Type B pancreatic cell (in vitro differentiated cells): Measurements from ENCODE around the gene ACAD9. TPM values are rescaled to one million over a fixed set of nuclear protein-coding genes. Genes with fewer than 3 reads are reported as not detected.

Experiments
- DNase-seq: peaks from one replicate; pipeline ENCODE4 v3.0.0; 2021; ENCODE audit warnings: mixed read lengths; ENCODE audit not compliant: unreplicated experiment; ENCODE audit errors: extremely low spot score
- H3K27ac Mint-ChIP-seq: 2 replicates; pipeline ENCODE4 v1.8.0; 2021; ENCODE audit warnings: mild to moderate bottlenecking, mixed read lengths
- H3K27me3 Mint-ChIP-seq: 2 replicates; pipeline ENCODE4 v1.8.0; 2021; ENCODE audit warnings: mixed read lengths
- H3K36me3 Mint-ChIP-seq: 2 replicates; pipeline ENCODE4 v1.8.0; 2021; ENCODE audit warnings: mixed read lengths
- H3K4me1 Mint-ChIP-seq: one replicate; pipeline ENCODE4 v1.8.0; 2021; ENCODE audit warnings: mixed read lengths; ENCODE audit not compliant: unreplicated experiment
- H3K4me3 Mint-ChIP-seq: 2 replicates; pipeline ENCODE4 v1.8.0; 2021; ENCODE audit warnings: mild to moderate bottlenecking, mixed read lengths
- H3K9me3 Mint-ChIP-seq: 2 replicates; pipeline ENCODE4 v1.8.0; 2021; ENCODE audit warnings: mixed read lengths
- total RNA-seq: library from RNA; stranded (reverse); gene quantifications from 2 replicates; pipeline ENCODE4 v1.2.1, GENCODE V29; 2021; ENCODE audit warnings: low replicate concordance
- TF ChIP-seq, protein P1 (sequence below): fragments of 200-600 bp; sonication (generic); conservative IDR thresholded peaks from 2 replicates; pipeline ENCODE4 v1.5.0; 2021; ENCODE audit warnings: antibody characterized with exemption, mild to moderate bottlenecking

ACAD9 gene
- total RNA-seq, 1 donor from 2014 or later, result 56.1 TPM

DNA sequence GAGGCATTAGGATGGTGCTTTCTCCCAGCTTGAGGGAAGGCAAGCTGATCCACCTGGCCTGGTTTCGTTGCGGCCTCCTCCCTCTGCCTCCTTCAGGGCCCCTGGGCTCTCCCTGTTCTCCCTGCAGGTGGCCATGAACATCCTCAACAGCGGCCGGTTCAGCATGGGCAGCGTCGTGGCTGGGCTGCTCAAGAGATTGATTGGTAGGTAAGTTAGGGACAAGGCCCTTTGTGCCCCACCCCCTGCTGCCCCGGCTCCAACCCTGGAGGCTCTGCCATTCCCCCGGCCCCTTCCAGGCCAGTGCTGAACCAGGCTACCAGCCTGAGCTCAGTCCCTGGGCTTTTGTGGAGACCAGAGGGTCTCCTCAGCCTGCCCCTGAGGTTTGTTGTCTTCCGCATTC, 23.0 kb downstream of the ACAD9 start:
- H3K27me3 Mint-ChIP-seq, result no peaks in the 10 kb centered on the region
- H3K27ac Mint-ChIP-seq, result no peak overlapping the region
- TF ChIP-seq, protein P1, sequence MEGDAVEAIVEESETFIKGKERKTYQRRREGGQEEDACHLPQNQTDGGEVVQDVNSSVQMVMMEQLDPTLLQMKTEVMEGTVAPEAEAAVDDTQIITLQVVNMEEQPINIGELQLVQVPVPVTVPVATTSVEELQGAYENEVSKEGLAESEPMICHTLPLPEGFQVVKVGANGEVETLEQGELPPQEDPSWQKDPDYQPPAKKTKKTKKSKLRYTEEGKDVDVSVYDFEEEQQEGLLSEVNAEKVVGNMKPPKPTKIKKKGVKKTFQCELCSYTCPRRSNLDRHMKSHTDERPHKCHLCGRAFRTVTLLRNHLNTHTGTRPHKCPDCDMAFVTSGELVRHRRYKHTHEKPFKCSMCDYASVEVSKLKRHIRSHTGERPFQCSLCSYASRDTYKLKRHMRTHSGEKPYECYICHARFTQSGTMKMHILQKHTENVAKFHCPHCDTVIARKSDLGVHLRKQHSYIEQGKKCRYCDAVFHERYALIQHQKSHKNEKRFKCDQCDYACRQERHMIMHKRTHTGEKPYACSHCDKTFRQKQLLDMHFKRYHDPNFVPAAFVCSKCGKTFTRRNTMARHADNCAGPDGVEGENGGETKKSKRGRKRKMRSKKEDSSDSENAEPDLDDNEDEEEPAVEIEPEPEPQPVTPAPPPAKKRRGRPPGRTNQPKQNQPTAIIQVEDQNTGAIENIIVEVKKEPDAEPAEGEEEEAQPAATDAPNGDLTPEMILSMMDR, result no peak
- no peak for DNase-seq
- peaks cover 18% of the 10 kb centered on the region for H3K36me3 Mint-ChIP-seq
- no peak overlapping the region for H3K4me3 Mint-ChIP-seq
- H3K4me1 Mint-ChIP-seq, result no peaks in the 10 kb centered on the region
- H3K9me3 Mint-ChIP-seq, result no peaks in the 10 kb centered on the region

DNA sequence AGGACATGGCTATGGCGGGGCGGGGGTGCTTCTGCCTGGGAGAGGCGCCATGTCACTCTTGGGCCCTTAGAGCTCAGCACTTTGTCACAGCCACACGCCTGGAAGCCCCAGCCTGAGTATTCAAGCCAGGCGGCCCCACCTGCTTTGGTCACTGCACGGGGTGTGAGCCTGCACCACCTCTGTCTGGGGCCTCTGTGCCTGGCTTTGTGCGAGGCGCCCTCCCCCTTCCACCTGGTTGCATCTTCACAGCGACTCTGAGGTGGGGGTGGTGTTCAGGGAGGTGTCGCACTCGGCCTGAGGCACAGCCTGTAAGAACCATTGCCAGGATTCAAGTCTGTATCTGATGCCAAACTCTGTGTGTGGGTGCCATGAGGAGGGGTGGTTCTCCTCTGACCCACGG, 24.1 kb downstream of the ACAD9 start:
- H3K27me3 Mint-ChIP-seq, result no peaks in the 10 kb centered on the region
- TF ChIP-seq, protein P1, result no peak
- no peaks in the 10 kb centered on the region for H3K4me1 Mint-ChIP-seq
- H3K27ac Mint-ChIP-seq, result no peak overlapping the region
- DNase-seq, result no peak
- peaks cover 16% of the 10 kb centered on the region for H3K36me3 Mint-ChIP-seq
- H3K9me3 Mint-ChIP-seq, result no peaks in the 10 kb centered on the region
- H3K4me3 Mint-ChIP-seq, result no peak overlapping the region

DNA sequence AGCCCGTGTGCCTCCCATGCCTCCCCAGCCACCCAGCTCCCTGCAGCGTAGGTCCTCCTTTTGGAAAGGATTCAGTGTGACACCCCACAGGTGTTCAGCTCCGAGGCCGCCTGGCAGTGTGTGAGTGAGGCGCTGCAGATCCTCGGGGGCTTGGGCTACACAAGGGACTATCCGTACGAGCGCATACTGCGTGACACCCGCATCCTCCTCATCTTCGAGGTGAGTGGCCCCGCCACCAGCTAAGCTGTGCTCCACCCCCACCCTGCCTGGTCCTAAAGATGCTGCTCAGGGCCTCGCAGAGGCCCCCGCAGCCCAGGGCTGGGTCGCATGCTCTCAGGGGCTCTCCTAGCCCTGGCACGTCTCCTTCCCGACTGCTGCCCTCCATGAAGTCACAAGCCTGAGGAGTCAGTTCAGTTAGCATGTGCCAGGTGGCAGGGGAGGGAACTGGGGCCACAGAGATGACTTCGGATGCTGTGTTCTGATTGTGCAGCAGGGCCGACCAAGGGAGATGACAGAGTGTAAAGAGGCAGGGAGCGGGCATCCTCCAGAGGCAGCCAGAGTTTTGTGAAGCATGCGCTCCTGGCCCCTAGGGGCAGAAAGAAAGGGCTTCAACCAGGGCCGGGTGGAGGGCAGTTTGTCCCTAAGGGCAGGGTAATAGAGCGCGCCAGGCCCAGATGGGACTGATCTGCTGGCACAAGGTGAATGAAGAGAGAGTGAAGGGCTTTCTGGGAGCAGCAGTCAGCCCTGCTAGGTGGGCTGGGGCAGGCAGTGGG, 26.8 kb downstream of the ACAD9 start:
- Mint-ChIP-seq H3K27ac (no peak overlapping the region), H3K36me3 (peaks cover 8% of the 10 kb centered on the region), H3K27me3 (no peaks in the 10 kb centered on the region), H3K4me1 (no peaks in the 10 kb centered on the region), H3K4me3 (no peak overlapping the region), H3K9me3 (no peaks in the 10 kb centered on the region)
- TF ChIP-seq, protein P1, result no peak
- DNase-seq, result no peak

DNA sequence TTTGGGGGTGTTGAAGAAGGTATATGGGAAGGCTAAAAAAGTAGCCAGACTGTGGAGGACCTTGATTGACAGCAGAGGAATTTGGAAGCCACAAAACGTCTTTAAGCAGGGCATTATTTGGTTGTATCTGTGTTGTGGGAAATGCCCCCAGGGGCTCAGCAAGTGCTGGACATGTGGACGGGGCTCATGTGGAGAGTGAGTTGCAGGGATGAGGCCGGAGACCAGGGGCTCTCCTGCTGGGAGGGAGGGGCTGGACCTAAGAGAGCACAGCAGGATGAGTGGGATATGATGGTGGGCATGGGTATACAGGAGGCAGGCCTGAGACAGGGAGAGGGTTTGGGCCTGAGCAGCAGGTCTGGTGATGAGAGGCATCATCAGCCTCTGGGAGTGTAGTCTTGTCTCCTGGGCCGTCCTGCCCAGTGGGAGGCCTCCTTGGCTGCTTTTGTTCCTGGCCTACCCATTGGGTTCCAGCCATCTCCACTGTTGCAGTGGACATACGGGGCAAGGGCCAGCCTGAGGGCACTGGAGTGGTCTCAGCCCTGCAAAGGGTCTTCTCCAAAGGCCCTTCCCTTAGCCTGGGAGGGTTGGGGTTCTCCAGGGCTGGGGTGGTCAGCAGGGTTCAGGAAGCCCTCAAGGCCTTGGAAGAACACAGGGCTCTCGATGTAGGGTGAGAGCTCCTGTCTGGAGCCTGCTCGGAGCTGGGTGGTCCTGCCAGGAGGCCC, 27.5 kb downstream of the ACAD9 start:
- peaks cover 8% of the 10 kb centered on the region for H3K36me3 Mint-ChIP-seq
- no peaks in the 10 kb centered on the region for H3K4me1 Mint-ChIP-seq

DNA sequence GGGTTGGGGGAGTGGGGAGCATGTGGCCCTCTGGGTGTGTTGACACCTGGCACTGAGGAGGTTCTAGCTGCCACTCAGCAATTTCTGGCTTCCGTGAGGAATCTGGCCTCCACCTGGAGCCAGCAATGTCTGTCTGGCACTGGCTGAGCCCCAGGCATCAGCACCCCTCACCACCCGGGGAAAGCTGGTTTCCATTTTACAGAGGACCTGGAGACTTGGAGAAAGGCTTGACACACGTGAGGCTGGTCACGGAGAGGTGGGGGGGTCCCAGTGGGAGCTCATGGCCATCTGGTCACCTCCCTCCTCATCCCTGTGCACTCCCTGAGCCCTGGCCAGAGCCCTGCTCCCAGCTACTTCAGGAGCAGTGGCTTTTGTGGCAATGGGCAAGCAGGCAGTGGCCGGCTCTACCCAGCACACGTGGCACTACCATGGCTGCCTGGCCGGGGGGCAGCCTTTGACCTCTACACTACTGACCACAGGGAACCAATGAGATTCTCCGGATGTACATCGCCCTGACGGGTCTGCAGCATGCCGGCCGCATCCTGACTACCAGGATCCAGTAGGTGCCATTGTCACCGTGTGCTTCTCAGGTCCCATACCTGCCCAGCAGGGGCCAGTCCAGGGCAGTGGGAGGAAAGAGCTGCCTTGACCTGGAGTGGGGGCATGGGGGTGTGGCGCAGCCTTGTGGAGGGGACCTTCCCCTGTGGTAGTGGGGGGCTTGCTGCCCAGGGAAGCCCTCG, 28.5 kb downstream of the ACAD9 start:
- DNase-seq, result no peak
- TF ChIP-seq, protein P1, result no peak
- Mint-ChIP-seq H3K4me1 (no peaks in the 10 kb centered on the region), H3K4me3 (no peak overlapping the region), H3K36me3 (peaks cover 15% of the 10 kb centered on the region), H3K27me3 (no peaks in the 10 kb centered on the region), H3K9me3 (no peaks in the 10 kb centered on the region), H3K27ac (no peak overlapping the region)

More for the DNA sequence above, 27.5 kb downstream of the ACAD9 start:
- Mint-ChIP-seq H3K9me3 (no peaks in the 10 kb centered on the region), H3K27ac (no peak overlapping the region), H3K27me3 (no peaks in the 10 kb centered on the region), H3K4me3 (no peak overlapping the region)
- TF ChIP-seq, protein P1, result no peak
- no peak for DNase-seq
